GM23338 (cell line): ENCODE data around the gene KAZN. TPM values are rescaled to one million over a fixed set of nuclear protein-coding genes. Genes with fewer than 3 reads are reported as not detected.

Experiments
- ATAC-seq: fragments of 200-7000 bp; cut with Tn5 transposase; 3 replicates; pipeline ENCODE4 v1.9.1; 2020
- DNase-seq: peaks from one replicate; pipeline ENCODE4 v3.0.0-alpha.2; 2015; ENCODE audit warnings: low spot score
- H2AFZ ChIP-seq: fragments of 200-600 bp; sonication (generic); 2 replicates; pipeline ENCODE4 v1.8.0; 2016; ENCODE audit warnings: antibody characterized with exemption, mild to moderate bottlenecking, moderate library complexity
- H3F3A ChIP-seq: fragments of 200-600 bp; sonication (generic); replicated peaks from 2 replicates; pipeline ENCODE4 v1.8.0; 2017; ENCODE audit warnings: antibody characterized with exemption, mixed run types, low read depth
- H3K27ac ChIP-seq: fragments of 200-600 bp; sonication (generic); 2 replicates; pipeline ENCODE4 v1.6.1; 2016; ENCODE audit warnings: low read depth
- H3K27me3 ChIP-seq: fragments of 200-600 bp; sonication (generic); 2 replicates; pipeline ENCODE4 v1.8.0; 2016; ENCODE audit warnings: mild to moderate bottlenecking, mixed run types, moderate library complexity; ENCODE audit not compliant: insufficient read depth
- H3K36me3 ChIP-seq: fragments of 200-600 bp; sonication (generic); 2 replicates; pipeline ENCODE4 v1.8.0; 2016; ENCODE audit warnings: mild to moderate bottlenecking; ENCODE audit not compliant: insufficient read depth
- H3K4me1 ChIP-seq: fragments of 200-600 bp; sonication (generic); 2 replicates; pipeline ENCODE4 v1.8.0; 2016; ENCODE audit warnings: mild to moderate bottlenecking, moderate library complexity; ENCODE audit not compliant: insufficient read depth
- H3K4me2 ChIP-seq: fragments of 200-600 bp; sonication (generic); 2 replicates; pipeline ENCODE4 v1.7.1; 2017; ENCODE audit warnings: mixed run types
- H3K4me3 ChIP-seq: fragments of 200-600 bp; sonication (generic); 2 replicates; pipeline ENCODE4 v1.6.1; 2016; ENCODE audit warnings: mixed run types
- H3K79me2 ChIP-seq: fragments of 200-600 bp; sonication (generic); replicated peaks from 2 replicates; pipeline ENCODE4 v1.8.0; 2017; ENCODE audit warnings: mild to moderate bottlenecking; ENCODE audit not compliant: insufficient read depth
- H3K9me2 ChIP-seq: fragments of 200-600 bp; sonication (generic); 2 replicates; pipeline ENCODE4 v1.8.0; 2017; ENCODE audit not compliant: insufficient read depth
- H4K20me1 ChIP-seq: fragments of 200-600 bp; sonication (generic); replicated peaks from 2 replicates; pipeline ENCODE4 v1.8.0; 2017; ENCODE audit warnings: mild to moderate bottlenecking; ENCODE audit not compliant: insufficient read depth
- H3K27ac Mint-ChIP-seq: 2 replicates; pipeline ENCODE4 v1.8.0; 2020; ENCODE audit warnings: inconsistent platforms, mild to moderate bottlenecking, moderate library complexity, mixed read lengths
- H3K27me3 Mint-ChIP-seq: 3 replicates; pipeline ENCODE4 v1.8.0; 2022; ENCODE audit warnings: low read depth, mild to moderate bottlenecking, moderate library complexity, mixed read lengths, inconsistent platforms; ENCODE audit not compliant: insufficient read depth, poor library complexity
- H3K36me3 Mint-ChIP-seq: 3 replicates; pipeline ENCODE4 v1.8.0; 2021; ENCODE audit warnings: low read depth, mild to moderate bottlenecking, inconsistent platforms, moderate library complexity, mixed read lengths
- H3K4me1 Mint-ChIP-seq: 3 replicates; pipeline ENCODE4 v1.8.0; 2020; ENCODE audit warnings: mild to moderate bottlenecking, inconsistent platforms, mixed read lengths
- H3K4me3 Mint-ChIP-seq: 3 replicates; pipeline ENCODE4 v1.8.0; 2021; ENCODE audit warnings: moderate library complexity, mild to moderate bottlenecking, inconsistent platforms, mixed read lengths
- H3K9me3 Mint-ChIP-seq: 3 replicates; pipeline ENCODE4 v1.8.0; 2020; ENCODE audit warnings: moderate library complexity, mild to moderate bottlenecking, inconsistent platforms, mixed read lengths
- CREB1 ChIP-seq: fragments of 250-450 bp; sonication (Bioruptor Pico); IDR thresholded peaks from 2 replicates; pipeline ENCODE4 v1.5.0; 2020; ENCODE audit warnings: low read depth, mild to moderate bottlenecking, moderate library complexity
- CTCF ChIP-seq, 2 experiments: fragments of 200-600 bp in 1 of 2; sonication (generic) in 1 of 2; conservative IDR thresholded peaks; 2 replicates each; pipeline versions ENCODE4 v1.5.1 to v1.6.1; 2016 to 2017; ENCODE audit warnings: antibody characterized with exemption in 2 of 2, low read depth in 2 of 2, mild to moderate bottlenecking in 2 of 2, moderate library complexity in 1 of 2
- ETS1 ChIP-seq: IDR thresholded peaks from 2 replicates; pipeline ENCODE4 v1.6.1; 2016; ENCODE audit warnings: antibody characterized with exemption
- EZH2 ChIP-seq: fragments of 200-600 bp; sonication (generic); IDR thresholded peaks from one replicate; pipeline ENCODE4 v1.8.0; 2017; ENCODE audit warnings: antibody characterized with exemption, mild to moderate bottlenecking, low read depth; ENCODE audit not compliant: unreplicated experiment
- EZH2phosphoT487 ChIP-seq: fragments of 200-600 bp; sonication (generic); IDR thresholded peaks from one replicate; pipeline ENCODE4 v1.8.1; 2018; ENCODE audit warnings: antibody characterized with exemption; ENCODE audit not compliant: unreplicated experiment
- JUNB ChIP-seq: IDR thresholded peaks from one replicate; pipeline ENCODE4 v1.6.1; 2016; ENCODE audit warnings: antibody characterized with exemption; ENCODE audit not compliant: unreplicated experiment
- NANOG ChIP-seq: IDR thresholded peaks from 2 replicates; pipeline ENCODE4 v1.6.1; 2016; ENCODE audit warnings: antibody characterized with exemption, borderline replicate concordance
- POLR2AphosphoS5 ChIP-seq: IDR thresholded peaks from 2 replicates; pipeline ENCODE4 v1.6.1; 2016; ENCODE audit warnings: antibody characterized with exemption, low read depth
- STAT1 ChIP-seq: IDR thresholded peaks from one replicate; pipeline ENCODE4 v1.6.1; 2016; ENCODE audit warnings: antibody characterized with exemption; ENCODE audit not compliant: unreplicated experiment
- ZNF114 ChIP-seq: fragments of 250-450 bp; sonication (Bioruptor Pico); IDR thresholded peaks from 2 replicates; pipeline ENCODE4 v1.5.0; 2020; ENCODE audit warnings: mild to moderate bottlenecking, moderate library complexity
- ZNF331 ChIP-seq: fragments of 250-450 bp; sonication (Bioruptor Pico); IDR thresholded peaks from 2 replicates; pipeline ENCODE4 v1.5.0; 2020; ENCODE audit warnings: low read depth, mild to moderate bottlenecking, moderate library complexity
- polyA plus RNA-seq: library from polyadenylated mRNA; unstranded; fragments of >200 nt; fragmentation: Nextera tagmentation; extraction: Ambion mirVana; gene quantifications from 2 replicates; pipeline ENCODE4 v1.2.1, GENCODE V29; 2016
- total RNA-seq: library from RNA; depleted of rRNA; stranded (reverse); fragments of >200 nt; shearing (Covaris generic); gene quantifications from 2 replicates; pipeline ENCODE4 v1.2.3, GENCODE V29; 2014
- TF ChIP-seq, protein P1 (sequence below): IDR thresholded peaks from one replicate; pipeline ENCODE4 v1.6.1; 2018; ENCODE audit warnings: antibody characterized with exemption; ENCODE audit not compliant: unreplicated experiment

The KAZN gene
- total and polyA plus RNA-seq, 2 experiments from 2014 or later, result 9.9 to 15.0 TPM

DNA sequence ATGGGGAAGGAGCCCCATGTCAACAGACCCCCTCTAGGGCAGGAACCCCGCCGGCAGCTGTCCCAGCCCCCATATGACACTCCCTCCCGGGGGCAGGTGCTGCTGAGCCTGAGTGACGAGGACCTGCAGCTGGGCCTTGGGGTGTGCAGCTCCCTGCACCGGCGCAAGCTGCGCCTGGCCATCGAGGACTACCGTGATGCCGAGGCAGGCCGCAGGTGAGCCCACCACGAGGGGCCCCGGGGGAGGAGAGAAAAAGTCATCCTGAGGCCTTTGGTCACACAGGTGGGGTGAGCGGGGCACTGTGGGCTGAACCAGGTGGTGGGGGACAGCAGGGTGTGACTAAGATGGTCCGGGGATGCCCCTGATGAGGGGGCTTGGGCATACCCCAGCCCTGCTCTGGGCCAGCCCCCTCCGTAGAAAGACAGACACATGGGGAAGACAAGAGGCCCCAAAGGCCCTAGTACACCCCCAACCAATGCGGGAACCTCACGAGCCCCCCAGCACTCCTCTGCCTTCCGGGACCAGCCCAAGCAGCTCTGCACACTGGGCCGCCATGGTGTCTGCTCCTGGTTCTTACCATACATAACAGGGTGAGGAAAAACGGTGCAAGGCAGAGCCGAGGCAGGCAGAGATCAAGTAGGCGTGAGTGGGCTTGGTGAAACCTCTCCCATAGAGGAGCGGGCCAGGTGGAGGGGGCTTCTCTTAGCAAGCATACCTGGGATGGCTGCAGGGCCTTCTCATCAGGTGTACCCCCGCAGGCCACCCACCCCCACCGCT, 496.4 kb downstream of the KAZN start (continued):
- TF ChIP-seq CTCF (conservative IDR thresholded peaks at IDR 0.05; ENCODE audit: low read depth in 2 of 2) (no peak), ZNF114 (CRISPR knock-in tag) (no peak), ETS1 (no peak), EZH2phosphoT487 (no peak)
- TF ChIP-seq, protein P1, sequence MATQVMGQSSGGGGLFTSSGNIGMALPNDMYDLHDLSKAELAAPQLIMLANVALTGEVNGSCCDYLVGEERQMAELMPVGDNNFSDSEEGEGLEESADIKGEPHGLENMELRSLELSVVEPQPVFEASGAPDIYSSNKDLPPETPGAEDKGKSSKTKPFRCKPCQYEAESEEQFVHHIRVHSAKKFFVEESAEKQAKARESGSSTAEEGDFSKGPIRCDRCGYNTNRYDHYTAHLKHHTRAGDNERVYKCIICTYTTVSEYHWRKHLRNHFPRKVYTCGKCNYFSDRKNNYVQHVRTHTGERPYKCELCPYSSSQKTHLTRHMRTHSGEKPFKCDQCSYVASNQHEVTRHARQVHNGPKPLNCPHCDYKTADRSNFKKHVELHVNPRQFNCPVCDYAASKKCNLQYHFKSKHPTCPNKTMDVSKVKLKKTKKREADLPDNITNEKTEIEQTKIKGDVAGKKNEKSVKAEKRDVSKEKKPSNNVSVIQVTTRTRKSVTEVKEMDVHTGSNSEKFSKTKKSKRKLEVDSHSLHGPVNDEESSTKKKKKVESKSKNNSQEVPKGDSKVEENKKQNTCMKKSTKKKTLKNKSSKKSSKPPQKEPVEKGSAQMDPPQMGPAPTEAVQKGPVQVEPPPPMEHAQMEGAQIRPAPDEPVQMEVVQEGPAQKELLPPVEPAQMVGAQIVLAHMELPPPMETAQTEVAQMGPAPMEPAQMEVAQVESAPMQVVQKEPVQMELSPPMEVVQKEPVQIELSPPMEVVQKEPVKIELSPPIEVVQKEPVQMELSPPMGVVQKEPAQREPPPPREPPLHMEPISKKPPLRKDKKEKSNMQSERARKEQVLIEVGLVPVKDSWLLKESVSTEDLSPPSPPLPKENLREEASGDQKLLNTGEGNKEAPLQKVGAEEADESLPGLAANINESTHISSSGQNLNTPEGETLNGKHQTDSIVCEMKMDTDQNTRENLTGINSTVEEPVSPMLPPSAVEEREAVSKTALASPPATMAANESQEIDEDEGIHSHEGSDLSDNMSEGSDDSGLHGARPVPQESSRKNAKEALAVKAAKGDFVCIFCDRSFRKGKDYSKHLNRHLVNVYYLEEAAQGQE, result no peak

DNA sequence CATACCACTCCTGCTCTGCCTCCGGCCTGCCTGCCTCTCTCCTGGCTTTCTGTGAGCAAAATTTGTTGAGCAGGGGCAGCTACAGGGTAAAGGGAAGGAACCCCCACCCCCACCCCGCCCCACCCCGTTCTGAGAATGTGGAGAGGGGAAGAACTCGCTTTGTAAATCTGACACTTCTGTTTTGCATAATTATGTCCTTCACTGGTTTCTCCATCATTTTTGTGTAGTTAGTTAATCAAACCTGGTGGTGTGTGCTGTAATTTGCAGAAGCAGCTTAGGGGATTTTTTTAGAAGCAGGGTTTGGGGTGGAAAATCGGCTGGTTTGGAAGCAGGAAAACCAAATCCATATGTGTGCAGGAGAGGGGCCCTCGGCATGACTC, 497.0 kb downstream of the KAZN start:
- no peak overlapping the region for H3K27ac Mint-ChIP-seq
- no peak overlapping the region for H3K4me3 Mint-ChIP-seq
- TF ChIP-seq CREB1 (no peak), STAT1 (no peak), JUNB (no peak), POLR2AphosphoS5 (no peak), ZNF331 (CRISPR knock-in tag) (no peak), NANOG (no peak), CTCF (conservative IDR thresholded peaks at IDR 0.05; ENCODE audit: low read depth in 2 of 2) (no peak), ETS1 (no peak), EZH2 (no peak), ZNF114 (CRISPR knock-in tag) (no peak)
- TF ChIP-seq, protein P1, result no peak

More for the DNA sequence above, 497.0 kb downstream of the KAZN start:
- no peak for DNase-seq
- H2AFZ ChIP-seq, result no peak overlapping the region
- Mint-ChIP-seq H3K9me3 (no peaks in the 10 kb centered on the region), H3K4me1 (peaks cover 42% of the 10 kb centered on the region), H3K36me3 (no peaks in the 10 kb centered on the region), H3K27me3 (peaks cover 13% of the 10 kb centered on the region)
- no peaks in the 10 kb centered on the region for H3F3A ChIP-seq
- no peak overlapping the region for H3K27ac ChIP-seq
- no peak overlapping the region for H3K4me3 ChIP-seq
- H4K20me1 ChIP-seq, result no peaks in the 10 kb centered on the region
- H3K9me2 ChIP-seq, result no peaks in the 10 kb centered on the region
- H3K4me2 ChIP-seq, result no peak overlapping the region
- H3K36me3 ChIP-seq, result no peaks in the 10 kb centered on the region
- H3K27me3 ChIP-seq, result no peaks in the 10 kb centered on the region
- no peak for ATAC-seq
- H3K4me1 ChIP-seq, result peaks cover 20% of the 10 kb centered on the region
- no peaks in the 10 kb centered on the region for H3K79me2 ChIP-seq
